Keratinocyte (primary cell): ENCODE data around the gene CD55. TPM values are rescaled to one million over a fixed set of nuclear protein-coding genes. Genes with fewer than 3 reads are reported as not detected.

Source experiments
- DNase-seq: peaks from one replicate; pipeline ENCODE4 v3.0.0-alpha.2; 2011; ENCODE audit warnings: low read depth, missing footprints, low spot score
- FAIRE-seq: peaks from 2 replicates; lab custom pipeline; 2011; peaks lifted over from hg19 to GRCh38; lab: Jason Lieb, UNC
- H2AFZ ChIP-seq: 2 replicates; pipeline ENCODE4 v1.6.0; 2012; ENCODE audit warnings: low read length, control low read depth, inconsistent platforms; ENCODE audit not compliant: control insufficient read depth
- H3K27ac ChIP-seq: 2 replicates; pipeline ENCODE4 v1.5.1; 2011; ENCODE audit warnings: low read length; ENCODE audit not compliant: control insufficient read depth, insufficient read depth
- H3K27me3 ChIP-seq: 3 replicates; pipeline ENCODE4 v1.6.0; 2011; ENCODE audit warnings: low read length; ENCODE audit not compliant: control insufficient read depth, insufficient read depth; ENCODE audit errors: extremely low read depth
- H3K36me3 ChIP-seq, 2 experiments: 2 replicates in 1 of 2; 3 replicates in 1 of 2; pipeline ENCODE4 v1.5.1; 2011; ENCODE audit warnings: low read length in 2 of 2, mild to moderate bottlenecking in 1 of 2; ENCODE audit not compliant: control insufficient read depth in 2 of 2, insufficient read depth in 2 of 2; ENCODE audit errors: extremely low read depth in 1 of 2
- H3K4me1 ChIP-seq: 3 replicates; pipeline ENCODE4 v1.5.1; 2011; ENCODE audit warnings: low read length; ENCODE audit not compliant: control insufficient read depth, insufficient read depth; ENCODE audit errors: extremely low read depth
- H3K4me2 ChIP-seq: 3 replicates; pipeline ENCODE4 v1.6.0; 2011; ENCODE audit warnings: low read depth, low read length; ENCODE audit not compliant: control insufficient read depth, insufficient read depth; ENCODE audit errors: extremely low read depth
- H3K4me3 ChIP-seq, 3 experiments: fragments of 200-600 bp in 1 of 3; sonication (generic) in 1 of 3; 2 replicates in 2 of 3; 3 replicates in 1 of 3; pipeline ENCODE4 v1.5.1; 2011 to 2016; ENCODE audit warnings: low read length in 3 of 3, mild to moderate bottlenecking in 3 of 3, control low read depth in 2 of 3, inconsistent platforms in 1 of 3, low read depth in 1 of 3, mixed read lengths in 1 of 3, mixed run types in 1 of 3, moderate library complexity in 1 of 3; ENCODE audit not compliant: control insufficient read depth in 2 of 3, insufficient read depth in 2 of 3; ENCODE audit errors: extremely low read depth in 1 of 3
- H3K79me2 ChIP-seq: 2 replicates; pipeline ENCODE4 v1.6.0; 2012; ENCODE audit warnings: low read length; ENCODE audit not compliant: control insufficient read depth, insufficient read depth
- H3K9ac ChIP-seq: 3 replicates; pipeline ENCODE4 v1.6.0; 2011; ENCODE audit warnings: low read length; ENCODE audit not compliant: control insufficient read depth, insufficient read depth; ENCODE audit errors: extremely low read depth
- H3K9me1 ChIP-seq: 3 replicates; pipeline ENCODE4 v1.6.0; 2011; ENCODE audit warnings: low read length; ENCODE audit not compliant: control insufficient read depth, insufficient read depth; ENCODE audit errors: extremely low read depth
- H3K9me3 ChIP-seq: 2 replicates; pipeline ENCODE4 v1.5.1; 2012; ENCODE audit warnings: low read depth, low read length; ENCODE audit not compliant: control insufficient read depth
- H4K20me1 ChIP-seq: 3 replicates; pipeline ENCODE4 v1.6.0; 2011; ENCODE audit warnings: low read length; ENCODE audit not compliant: control insufficient read depth, insufficient read depth; ENCODE audit errors: extremely low read depth
- EZH2 ChIP-seq: IDR thresholded peaks from one replicate; pipeline ENCODE4 v1.6.1; 2012; ENCODE audit warnings: inconsistent platforms, mild to moderate bottlenecking, low read length, moderate library complexity
- dilution Hi-C: fragments of 300-500 bp; cut with MboI; formaldehyde crosslinking; loops from one replicate; pipeline ENCODE4 v1.7.0; 2020; ENCODE audit warnings: low sequenced_read_pairs; ENCODE audit not compliant: extremely low pct_ligation_motif_present
- polyA plus RNA-seq, 5 experiments: library from polyadenylated mRNA; depleted of rRNA in 3 of 5; stranded (reverse) in 3 of 5; stranded (forward) in 1 of 5; unstranded in 1 of 5; fragments of >200 nt; gene quantifications; 1 replicate in 1 of 5; 2 replicates in 3 of 5; 3 replicates in 1 of 5; pipeline versions ENCODE4 v1.2.1 to v1.2.3, GENCODE V29; 2011 to 2012; ENCODE audit warnings: missing spikeins in 2 of 5, low read depth in 1 of 5, low replicate concordance in 1 of 5
- TF ChIP-seq, protein P1 (sequence below), 3 experiments: IDR thresholded peaks in 1 of 3; conservative IDR thresholded peaks in 1 of 3; optimal IDR thresholded peaks in 1 of 3; 2 replicates in 2 of 3; 3 replicates in 1 of 3; pipeline versions ENCODE3 to v1.5.1; 2011; ENCODE audit warnings: low read length in 3 of 3, mild to moderate bottlenecking in 3 of 3, moderate library complexity in 2 of 3, control low read depth in 1 of 3, inconsistent platforms in 1 of 3; ENCODE audit not compliant: insufficient read depth in 2 of 3; ENCODE audit errors: extremely low read depth in 1 of 3

CD55 gene
- polyA plus RNA-seq, 1 donor (not counting 4 experiments of a cell fraction or from before 2014, with no cell fraction given): 37.3 TPM

DNA sequence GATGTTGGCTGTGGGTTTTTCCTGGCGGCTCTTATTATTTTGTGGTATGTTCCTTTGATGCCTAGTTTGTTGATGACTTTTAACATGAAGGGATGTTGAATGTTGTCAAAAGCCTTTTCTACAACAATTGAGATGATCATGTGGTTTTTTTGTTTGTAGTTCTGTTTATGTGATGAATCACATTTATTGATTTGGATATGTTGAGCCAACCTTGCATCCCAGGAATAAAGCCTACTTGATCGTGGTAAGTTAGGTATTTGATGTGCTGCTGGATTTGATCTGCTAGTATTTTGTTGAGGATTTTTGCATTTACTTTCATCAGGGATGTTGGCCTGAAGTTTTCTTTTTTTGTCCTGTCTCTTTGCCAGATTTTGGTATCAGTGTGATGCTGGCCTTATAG lies 28.5 kb downstream of the CD55 start:
- H3K4me1 ChIP-seq: no peaks in the 10 kb centered on the region
- H3K27me3 ChIP-seq: no peaks in the 10 kb centered on the region
- no peak overlapping the region for H3K27ac ChIP-seq
- H3K9me3 ChIP-seq: no peaks in the 10 kb centered on the region
- no peaks in the 10 kb centered on the region for H3K79me2 ChIP-seq
- H3K4me3 ChIP-seq: no peak overlapping the region
- H3K36me3 ChIP-seq: peaks cover 0 to 7% of the 10 kb centered on the region in 2 experiments
- FAIRE-seq (no peak), DNase-seq (no peak)
- no peak overlapping the region for H3K9ac ChIP-seq
- no peak overlapping the region for H2AFZ ChIP-seq
- dilution Hi-C loops: no loop called here
- H4K20me1 ChIP-seq: no peaks in the 10 kb centered on the region
- no peaks in the 10 kb centered on the region for H3K9me1 ChIP-seq
- TF ChIP-seq EZH2: no peak
- TF ChIP-seq, protein P1, sequence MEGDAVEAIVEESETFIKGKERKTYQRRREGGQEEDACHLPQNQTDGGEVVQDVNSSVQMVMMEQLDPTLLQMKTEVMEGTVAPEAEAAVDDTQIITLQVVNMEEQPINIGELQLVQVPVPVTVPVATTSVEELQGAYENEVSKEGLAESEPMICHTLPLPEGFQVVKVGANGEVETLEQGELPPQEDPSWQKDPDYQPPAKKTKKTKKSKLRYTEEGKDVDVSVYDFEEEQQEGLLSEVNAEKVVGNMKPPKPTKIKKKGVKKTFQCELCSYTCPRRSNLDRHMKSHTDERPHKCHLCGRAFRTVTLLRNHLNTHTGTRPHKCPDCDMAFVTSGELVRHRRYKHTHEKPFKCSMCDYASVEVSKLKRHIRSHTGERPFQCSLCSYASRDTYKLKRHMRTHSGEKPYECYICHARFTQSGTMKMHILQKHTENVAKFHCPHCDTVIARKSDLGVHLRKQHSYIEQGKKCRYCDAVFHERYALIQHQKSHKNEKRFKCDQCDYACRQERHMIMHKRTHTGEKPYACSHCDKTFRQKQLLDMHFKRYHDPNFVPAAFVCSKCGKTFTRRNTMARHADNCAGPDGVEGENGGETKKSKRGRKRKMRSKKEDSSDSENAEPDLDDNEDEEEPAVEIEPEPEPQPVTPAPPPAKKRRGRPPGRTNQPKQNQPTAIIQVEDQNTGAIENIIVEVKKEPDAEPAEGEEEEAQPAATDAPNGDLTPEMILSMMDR (optimal IDR thresholded peaks at IDR 0.05 in 1 of 3, IDR thresholded peaks at IDR 0.05 in 1 of 3, conservative IDR thresholded peaks at IDR 0.05 in 1 of 3; ENCODE audit: extremely low read depth in 1 of 3, insufficient read depth in 2 of 3, low read length in 3 of 3): no peak
- no peak overlapping the region for H3K4me2 ChIP-seq

DNA sequence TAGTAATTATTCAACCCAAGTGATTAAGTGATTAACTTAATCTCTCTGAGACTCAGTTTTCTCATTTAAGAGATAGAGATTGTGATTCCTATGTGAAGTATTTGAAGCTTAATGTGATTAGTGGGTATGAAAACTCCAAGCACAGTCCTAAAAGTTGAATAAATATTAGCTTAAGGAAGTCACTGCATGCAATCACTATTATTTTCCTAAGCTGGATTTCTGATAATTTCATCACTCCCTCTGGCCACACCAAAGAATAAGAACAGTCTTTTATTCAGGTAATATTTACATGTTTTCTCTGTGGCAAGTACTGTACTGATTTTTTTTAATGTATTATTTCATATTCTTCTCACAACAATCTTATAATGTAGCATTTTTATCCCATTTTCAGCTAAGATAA lies 31.1 kb downstream of the CD55 start:
- H3K79me2 ChIP-seq: no peaks in the 10 kb centered on the region
- TF ChIP-seq, protein P1 (optimal IDR thresholded peaks at IDR 0.05 in 1 of 3, IDR thresholded peaks at IDR 0.05 in 1 of 3, conservative IDR thresholded peaks at IDR 0.05 in 1 of 3; ENCODE audit: extremely low read depth in 1 of 3, insufficient read depth in 2 of 3, low read length in 3 of 3): no peak
- TF ChIP-seq EZH2: no peak
- no peaks in the 10 kb centered on the region for H3K9me3 ChIP-seq
- no peak overlapping the region for H3K9ac ChIP-seq
- DNase-seq (no peak), FAIRE-seq (no peak)
- H3K4me3 ChIP-seq: no peak overlapping the region
- H3K27me3 ChIP-seq: no peaks in the 10 kb centered on the region
- H4K20me1 ChIP-seq: no peaks in the 10 kb centered on the region
- no peaks in the 10 kb centered on the region for H3K9me1 ChIP-seq
- dilution Hi-C loops: no loop called here
- no peak overlapping the region for H3K4me2 ChIP-seq
- H3K4me1 ChIP-seq: no peaks in the 10 kb centered on the region
- no peak overlapping the region for H3K27ac ChIP-seq
- H3K36me3 ChIP-seq: peaks cover 0 to 3% of the 10 kb centered on the region in 2 experiments
- no peak overlapping the region for H2AFZ ChIP-seq
